GM19324 (cell line): ENCODE measurements around the gene ETV1.

Experiments
- ATAC-seq: cut with Tn5 transposase; IDR thresholded peaks from one replicate; pipeline ENCODE4 v1.9.1; 2021; ENCODE audit warnings: mild to moderate bottlenecking, moderate library complexity; ENCODE audit not compliant: unreplicated experiment, low FRiP score

Gene ETV1

DNA sequence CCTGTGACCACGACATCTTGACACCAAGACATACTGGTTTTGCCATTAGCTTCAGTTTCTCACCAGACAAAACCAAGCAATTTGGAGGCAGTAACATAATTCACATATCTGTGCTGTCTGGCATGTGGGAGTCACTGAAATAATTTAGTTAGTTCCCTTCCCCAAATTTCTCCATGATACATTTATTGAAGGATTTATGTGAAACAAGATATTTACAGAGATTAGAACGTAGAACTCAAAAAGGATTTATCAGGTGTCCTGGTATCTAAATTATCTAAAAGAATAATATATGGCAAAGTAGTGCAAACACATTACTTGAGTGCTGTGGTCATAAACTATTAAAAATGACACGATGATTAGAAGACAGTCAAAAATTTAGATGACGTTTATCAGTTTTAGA lies 98.7 kb downstream of the ETV1 start:
- no peak for ATAC-seq

DNA sequence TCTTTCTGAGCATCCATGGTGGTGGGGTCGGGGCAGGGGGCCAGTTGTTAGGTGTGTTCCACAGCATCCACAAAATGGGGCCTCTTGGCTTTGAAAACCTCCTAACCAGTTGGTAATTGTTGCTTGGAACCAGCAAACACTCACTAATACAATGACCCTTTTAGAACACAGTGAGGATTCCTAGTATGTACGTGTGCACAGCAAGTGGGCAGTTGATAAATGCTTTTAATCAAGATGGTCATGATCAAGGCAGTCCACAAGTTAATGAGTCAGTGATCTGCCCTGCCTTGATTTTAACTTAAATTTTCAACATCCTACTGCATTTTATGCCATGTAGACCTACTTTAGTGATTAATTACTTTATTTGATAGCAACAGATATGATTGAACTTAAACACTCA lies 103.1 kb downstream of the ETV1 start:
- ATAC-seq = no peak

DNA sequence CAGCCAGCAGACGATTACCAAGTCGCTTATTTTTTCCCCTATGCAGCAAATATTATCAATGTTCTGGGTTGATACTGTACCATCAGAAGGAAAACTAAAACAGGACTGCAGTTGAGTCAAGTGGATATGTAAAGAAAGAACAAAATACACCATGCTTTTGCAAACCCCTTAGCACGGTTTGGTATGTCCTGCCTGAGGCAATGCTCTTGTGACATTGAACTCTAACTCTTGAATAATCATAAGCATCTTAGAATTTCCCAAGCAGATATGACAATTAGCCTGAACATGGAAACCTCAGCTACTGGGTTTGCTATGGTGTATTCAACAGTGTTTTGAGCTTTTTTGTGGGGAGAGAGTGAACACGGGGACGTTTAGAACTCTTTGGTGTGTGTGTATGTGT lies 107.4 kb downstream of the ETV1 start:
- ATAC-seq = no peak

DNA sequence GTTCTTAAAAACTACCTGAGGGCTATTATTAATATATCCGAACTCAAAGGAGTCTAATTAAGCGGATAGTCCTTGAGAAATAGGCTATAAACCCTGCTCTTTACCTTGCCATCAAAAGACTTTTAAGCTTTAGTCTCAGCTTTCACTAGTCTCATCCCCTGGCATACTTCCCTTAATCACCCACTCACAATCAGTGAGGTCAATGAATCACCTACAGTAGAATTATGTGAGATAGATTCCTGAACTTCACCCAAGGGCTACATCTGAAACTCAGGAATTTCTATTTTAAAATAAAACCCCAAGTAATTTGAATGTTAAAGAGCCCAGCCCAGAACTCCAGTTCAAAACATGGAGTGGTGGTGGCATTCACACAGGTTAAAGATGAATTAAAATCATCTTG lies 108.7 kb downstream of the ETV1 start:
- no peak for ATAC-seq

DNA sequence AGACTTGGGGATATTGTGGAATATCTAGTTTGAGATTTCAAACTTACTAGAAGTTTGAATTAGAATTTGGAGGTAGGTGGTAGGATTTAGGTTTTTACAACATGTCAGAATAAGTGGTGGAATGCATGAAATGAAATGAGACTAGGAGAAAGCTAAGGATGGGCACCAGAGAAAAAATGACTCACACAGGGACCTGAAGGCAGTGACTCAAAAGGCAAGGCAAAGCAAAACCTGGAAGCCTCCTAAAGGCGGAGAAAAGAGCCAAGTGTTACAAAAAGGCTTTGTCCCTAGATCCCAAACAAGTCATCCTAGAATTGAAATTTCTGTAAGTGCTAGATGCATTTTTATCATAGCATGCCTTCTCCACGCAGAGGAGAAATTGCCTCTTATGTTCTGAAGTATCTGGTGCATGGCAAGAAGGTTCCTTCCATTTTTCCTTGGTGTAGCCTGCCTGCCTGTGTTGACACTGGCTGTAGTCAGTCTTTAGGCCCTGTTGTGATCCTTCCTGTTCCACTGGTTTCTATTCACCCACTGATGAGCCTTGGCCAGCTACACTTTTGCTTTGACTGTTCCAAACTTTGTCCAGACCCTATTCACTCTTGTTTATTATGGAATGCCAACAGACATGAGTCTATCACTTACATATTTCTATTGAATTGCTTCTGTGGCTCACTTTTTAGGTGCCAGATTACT lies 109.3 kb downstream of the ETV1 start:
- no peak for ATAC-seq

DNA sequence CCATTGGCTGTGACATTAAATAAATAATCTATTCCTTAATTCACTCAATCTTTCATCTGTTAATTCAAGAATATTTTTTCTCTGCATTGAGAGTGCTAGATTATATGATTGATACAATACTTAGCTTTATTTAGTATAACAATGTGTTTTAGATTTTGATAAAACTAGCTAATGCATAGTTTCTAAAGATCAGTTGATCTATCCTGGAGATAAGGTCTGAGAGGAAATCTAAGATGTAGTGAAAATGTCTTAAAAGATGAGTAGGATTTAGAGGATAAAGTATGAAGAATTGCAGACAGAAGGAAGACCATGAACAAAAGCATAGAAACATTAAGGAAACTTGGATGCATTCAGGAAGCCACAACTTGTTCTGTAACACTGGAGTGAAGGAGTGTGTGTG lies 110.3 kb downstream of the ETV1 start:
- ATAC-seq = no peak

DNA sequence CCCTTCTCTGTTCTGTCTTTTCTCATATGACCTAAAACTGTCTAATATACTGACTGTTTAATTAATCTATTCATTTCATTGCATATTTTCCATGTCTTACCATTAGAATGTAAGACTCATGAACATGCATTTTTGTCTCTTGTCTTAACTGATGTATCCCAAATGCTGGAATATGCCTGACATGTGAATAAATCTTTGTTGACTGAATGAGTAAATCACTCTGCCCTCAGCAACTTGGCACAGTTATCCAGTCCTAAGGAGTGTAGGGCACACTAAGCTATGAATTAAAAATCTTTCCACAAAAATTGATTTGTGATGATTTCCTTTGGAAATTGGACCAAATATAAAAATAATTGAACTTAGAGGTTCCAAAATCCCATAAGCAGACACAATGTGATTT lies 111.3 kb downstream of the ETV1 start:
- ATAC-seq = no peak

DNA sequence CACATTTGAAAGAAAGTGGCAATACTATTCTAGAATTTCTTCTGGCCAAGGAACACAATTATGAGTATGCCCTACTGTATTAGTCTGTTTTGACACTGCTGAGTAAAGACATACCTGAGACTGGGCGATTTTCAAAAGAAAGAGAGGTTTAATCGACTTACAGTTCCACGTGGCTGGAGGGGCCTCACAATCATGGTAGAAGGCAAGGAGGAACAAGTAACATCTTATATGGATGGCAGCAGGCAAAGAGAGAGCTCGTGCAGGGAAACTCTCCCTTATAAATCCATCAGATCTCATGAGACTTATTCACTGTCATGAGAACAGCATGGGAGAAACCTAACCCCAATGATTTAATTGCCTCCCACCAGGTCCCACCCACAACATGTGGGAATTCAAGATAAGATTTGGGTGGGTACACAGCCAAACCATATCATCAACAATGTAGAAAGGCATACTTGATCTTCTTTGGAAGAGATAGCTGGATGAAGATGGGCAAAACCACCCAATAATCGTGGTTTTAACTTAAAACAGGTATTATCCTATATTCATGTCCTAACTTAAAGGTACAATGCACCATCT lies 113.9 kb downstream of the ETV1 start:
- no peak for ATAC-seq

DNA sequence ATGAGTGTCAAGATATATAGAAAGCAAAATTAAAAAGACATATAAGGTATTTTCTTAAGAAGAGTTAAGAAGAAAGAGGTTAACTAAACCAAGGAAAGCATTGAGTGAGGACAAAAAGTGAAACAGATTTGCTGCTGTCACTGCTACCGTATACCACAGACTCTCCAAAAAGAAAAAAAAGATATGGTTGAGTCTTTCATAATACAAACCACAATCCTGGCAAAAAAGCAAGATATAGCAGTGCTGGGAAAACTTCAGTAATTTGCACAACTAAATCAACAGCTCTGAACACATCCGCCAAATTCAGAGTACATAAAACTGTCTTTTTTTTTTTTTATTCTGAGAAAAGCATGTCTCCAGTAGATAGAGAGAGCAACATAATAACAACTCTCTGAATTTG lies 114.7 kb downstream of the ETV1 start:
- no peak for ATAC-seq

DNA sequence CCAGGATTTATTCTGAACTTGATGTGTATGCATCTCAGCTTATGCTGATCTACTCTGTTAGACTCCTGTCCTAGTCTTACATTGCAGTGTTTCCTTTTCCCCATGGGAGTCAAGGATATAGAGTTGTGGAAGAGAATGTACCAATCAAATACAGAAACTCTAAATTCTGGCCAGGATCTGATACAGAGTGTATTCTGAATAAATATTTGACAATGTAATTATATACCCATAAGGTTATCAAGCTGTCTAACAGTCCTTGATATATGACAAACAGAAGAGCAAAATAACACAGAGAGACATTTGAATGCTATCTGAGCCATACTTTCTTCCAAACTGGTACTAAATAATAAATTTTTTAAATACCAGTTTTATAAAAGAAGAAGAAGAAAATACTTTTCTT lies 116.8 kb downstream of the ETV1 start:
- ATAC-seq = no peak

DNA sequence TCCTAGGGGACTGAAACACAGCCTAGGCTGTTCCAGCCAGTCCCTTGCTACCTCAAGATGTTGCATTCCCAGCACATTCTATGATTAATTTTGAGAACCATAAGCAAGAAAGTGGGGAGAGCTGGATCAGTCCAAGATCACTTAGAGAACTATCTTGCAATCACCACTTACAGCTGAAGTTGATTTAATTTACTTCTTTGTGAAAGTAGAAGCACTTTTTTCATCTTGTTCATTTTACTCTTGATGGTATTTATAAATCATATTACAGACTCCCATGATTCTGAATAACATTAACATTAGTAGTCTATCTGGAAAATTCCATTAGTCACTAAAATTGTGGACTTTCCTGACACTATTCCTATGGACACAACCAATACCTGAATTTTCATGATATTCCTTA lies 118.5 kb downstream of the ETV1 start:
- no peak for ATAC-seq

DNA sequence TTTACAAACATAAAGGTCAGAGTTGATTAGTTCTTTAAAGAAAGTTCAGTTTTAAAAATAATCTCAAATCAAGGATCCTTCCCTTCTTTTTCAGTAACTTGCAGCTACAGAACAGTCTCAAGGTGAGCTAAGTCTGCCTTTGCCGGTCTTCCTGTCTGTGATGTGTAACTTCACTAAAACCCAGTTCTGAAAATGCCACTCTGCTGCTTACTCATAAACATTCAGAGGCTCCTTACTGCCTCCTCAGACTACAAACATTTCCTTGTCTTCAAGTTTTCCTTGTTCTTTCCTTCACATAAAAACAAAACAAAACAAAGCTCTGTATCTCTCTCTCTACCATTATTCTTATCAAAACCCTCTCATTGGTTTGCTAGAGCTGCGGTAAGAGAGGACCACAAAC lies 128.7 kb downstream of the ETV1 start:
- no peak for ATAC-seq

DNA sequence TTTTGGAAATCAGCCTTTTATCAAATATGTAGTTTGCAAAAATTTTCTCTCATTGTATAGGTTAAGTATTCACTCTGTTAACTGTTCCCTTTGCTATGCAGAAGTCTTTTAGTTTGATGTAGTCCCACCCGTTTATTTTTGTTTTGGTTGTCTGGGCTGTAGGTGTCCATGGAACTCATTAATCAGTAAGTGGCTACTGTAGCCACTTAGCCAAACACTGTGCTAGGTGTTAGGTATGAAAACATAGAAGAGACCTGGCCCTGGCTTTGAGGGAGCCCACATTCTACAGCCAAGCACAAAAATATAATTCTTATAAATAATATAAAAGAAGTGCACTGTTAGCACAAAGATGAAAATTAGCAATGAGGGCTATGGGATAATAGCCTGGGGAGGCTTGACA lies 133.5 kb downstream of the ETV1 start:
- no peak for ATAC-seq

DNA sequence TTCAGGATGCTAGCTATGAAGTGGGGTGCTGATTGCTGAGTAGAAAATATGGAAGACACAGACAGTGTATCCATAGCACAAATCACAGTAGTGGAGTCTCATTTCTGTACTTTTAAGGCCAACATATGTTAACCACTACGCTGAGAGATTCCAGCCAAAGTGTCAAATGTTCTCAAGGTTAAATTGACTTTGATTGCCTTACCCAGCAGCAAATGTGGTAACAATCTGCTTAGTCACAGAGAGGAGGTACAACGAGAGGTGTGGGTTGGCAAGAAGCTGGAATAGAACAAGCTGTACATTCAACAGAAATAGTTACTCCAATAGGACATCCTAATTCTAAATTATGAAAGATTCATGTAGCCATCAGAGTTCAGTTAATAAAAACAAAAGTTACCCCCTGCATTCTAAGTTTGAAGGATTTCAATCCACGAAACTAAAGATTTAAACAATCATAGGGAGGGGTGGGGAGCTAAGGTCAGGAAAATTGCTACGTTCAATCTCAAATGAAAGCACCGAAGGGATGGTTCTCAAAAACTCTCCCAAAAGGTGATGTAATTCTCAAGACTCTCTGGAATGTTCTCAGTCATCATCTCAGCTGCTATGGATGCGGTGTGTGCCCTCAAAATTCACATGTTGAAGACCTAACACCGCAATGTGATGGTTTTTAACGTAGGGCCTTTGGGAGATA lies 137.0 kb downstream of the ETV1 start:
- no peak for ATAC-seq

DNA sequence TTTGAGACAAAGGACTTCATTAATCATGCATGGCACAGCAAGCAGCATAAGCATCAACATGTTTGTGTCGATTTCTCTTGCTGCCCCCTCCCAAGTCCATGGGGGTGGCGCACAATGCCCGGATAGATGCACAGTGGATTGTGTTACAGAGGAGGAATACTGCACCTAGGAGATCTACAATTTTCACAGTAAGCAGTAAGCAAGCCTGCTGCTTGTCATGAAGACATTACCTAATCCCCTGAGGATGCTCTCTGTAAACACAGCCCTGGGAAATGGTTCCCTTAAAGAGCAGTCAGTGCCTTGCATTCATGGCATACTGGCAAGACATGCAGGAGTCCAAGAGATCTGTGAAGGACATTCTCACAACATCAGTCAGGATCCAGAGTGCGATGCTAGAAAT lies 137.7 kb downstream of the ETV1 start:
- ATAC-seq = no peak

DNA sequence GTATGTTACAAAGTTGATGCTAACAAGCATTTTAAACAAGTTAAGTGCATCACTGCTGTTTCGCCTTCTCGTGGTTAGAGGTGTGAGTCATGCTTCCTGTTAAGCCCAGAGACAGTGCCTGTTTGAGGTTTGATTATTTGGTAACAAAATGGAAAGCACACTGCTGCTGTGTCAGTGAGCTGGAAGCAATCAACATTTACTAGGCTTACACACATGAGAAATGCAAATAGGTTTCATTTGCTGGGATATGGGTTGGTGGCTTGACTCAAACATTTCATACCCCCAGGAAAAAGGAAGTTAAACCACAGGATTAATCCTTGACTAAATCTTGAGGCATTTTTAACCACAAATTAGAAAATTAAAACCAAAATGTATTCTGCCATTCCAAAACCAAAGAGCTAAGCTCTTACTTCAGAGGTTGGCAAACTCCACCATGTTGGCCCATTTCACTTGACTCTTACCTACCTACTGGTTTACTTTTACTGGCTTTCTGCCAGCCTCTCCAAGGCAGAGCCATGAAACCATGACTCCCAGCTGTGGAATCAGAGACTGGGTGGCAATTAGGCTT lies 139.2 kb downstream of the ETV1 start:
- ATAC-seq = peak; percentile 79

DNA sequence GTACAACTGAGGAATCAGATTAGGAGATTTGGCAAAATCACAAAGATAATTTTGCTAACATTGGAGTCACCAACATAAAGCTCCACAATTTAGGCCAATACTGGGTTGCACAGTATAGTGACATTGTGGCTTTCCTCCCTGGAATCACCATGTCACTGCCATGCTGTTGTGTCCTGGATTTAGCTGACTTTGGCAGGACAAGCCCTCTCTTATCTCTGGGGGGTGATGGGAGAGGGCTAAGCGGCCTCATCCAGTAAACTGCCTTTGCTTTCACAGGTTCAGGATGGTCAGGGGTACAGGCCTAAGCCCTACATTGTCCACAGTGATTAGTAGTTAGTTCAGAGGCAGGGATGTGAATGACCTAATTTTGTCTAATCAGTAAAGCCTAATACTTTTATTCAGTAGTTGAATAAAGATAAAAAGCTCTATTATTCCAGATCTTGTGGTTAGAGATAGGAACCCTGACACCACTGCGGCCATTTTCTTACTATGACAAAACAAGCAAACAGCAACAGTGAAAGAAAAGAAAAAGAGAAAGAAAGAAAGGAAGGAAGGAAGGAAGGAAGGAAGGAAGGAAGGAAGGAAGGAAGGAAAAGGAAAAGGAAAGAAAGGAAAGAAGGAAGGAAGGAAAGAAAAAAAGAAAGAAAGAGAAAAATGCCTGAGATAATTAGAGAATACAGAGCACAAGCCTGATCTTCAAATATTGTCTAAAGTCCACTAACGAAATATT lies 140.1 kb downstream of the ETV1 start:
- no peak for ATAC-seq

DNA sequence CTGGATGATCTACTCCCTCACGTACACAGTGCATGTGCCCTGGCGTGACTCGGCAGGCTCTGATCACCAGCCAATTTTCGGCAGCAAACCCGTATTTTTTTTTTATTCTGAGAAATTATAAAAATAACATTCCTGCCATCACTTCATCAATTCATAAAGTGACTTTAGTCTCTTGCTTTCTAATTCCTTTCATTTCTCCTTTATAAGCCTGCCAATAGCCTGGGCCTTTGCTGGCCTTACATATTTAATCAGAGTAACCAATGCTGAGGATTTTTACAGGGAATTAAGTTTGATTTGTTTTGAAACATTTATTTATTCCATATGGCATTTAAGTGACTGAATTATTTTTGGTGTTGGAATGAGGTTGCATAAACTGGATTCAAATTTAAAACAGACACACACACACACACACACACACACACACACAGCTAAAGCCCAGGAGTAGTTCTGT lies 140.8 kb downstream of the ETV1 start:
- no peak for ATAC-seq

DNA sequence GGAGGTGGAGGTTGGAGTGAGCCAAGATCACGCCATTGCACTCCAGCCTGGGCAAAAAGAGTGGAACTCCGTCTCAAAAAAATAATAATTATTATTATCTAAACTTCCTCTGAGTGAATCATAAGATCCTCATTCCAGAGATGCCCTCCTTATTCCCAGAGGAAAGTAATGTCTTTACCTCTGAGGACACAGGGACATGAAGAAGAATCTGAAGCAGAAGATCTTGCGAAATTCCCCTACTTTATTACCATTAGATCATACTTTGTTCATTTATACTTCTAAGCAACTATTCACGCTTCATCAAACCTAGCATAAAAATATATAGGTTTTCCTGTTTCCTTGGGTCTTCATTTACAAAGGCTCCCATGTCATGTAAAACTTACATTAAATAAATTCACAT lies 143.1 kb downstream of the ETV1 start:
- ATAC-seq = no peak

DNA sequence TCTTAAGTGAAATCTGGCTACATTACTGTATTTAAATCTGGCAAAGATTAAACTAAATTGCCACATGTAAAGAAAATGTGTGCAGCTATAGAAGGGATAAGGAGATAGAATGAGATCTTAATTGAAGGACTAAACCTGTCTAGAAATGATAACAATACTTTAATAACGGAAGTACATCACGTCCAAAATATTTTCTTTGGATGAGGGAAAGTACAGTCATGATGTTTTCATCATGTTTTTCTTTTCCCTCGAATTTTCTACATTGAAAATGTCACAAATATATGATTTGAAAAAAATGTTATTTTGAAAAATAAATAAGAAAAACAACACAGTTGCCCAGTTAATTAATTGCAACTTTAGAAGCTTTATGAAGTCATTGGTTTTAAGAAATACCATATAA lies 143.9 kb downstream of the ETV1 start:
- no peak for ATAC-seq

DNA sequence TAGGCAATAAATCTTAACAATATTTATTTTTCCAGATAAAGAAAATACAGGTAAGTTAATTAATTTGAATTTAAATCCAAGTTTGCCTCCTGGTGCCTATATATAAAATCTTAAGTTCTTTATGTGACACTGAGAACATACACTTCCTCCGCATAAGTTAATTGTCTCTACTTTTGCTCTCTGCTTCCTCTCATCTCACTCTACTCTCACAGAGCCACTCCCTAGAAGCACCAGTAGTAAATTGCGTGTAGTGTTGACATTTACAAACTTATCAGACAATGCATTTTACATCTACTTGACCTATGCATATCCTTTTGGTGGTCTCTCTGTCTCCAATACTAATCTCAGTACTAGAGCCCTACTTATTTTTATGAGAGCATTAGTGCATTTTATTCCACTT lies 144.5 kb downstream of the ETV1 start:
- no peak for ATAC-seq
